HepG2 (cell line): ENCODE results near the gene FGF1. TPM values are rescaled to one million over a fixed set of nuclear protein-coding genes. Genes with fewer than 3 reads are reported as not detected.

Experiments
- ATAC-seq: fragments of 200-7000 bp; cut with Tn5 transposase; 3 replicates; pipeline ENCODE4 v1.9.1; 2020; ENCODE audit warnings: mild to moderate bottlenecking, moderate library complexity
- BruUV-seq: library from RNA; stranded (reverse); fragments of 400-500 nt; replicated peaks from 2 replicates; lab custom pipeline; 2021; lab: Mats Ljungman, UMichigan
- CTCF ChIA-PET: fragments of 300-600 bp; formaldehyde crosslinking; extraction: SDS; loops from one replicate; lab custom pipeline; 2021; ENCODE audit warnings: low total read pairs, inconsistent platforms, low intra/inter-chr PET ratio; lab: Yijun Ruan, JAX
- POLR2A ChIA-PET: fragments of 350-600 bp; sonication (Branson Sonifier 250); formaldehyde crosslinking; loops from one replicate; lab custom pipeline; 2020; ENCODE audit warnings: antibody characterized with exemption, inconsistent platforms; lab: Yijun Ruan, JAX
- DNase-seq: peaks from one replicate; pipeline ENCODE4 v3.0.0-alpha.2; 2015; ENCODE audit warnings: low spot score
- FAIRE-seq: peaks from 3 replicates; lab custom pipeline; 2011; peaks lifted over from hg19 to GRCh38; lab: Jason Lieb, UNC
- H2AFZ ChIP-seq: one replicate; pipeline ENCODE4 v1.6.1; 2011; ENCODE audit warnings: low read length, inconsistent platforms
- H3K27ac ChIP-seq: fragments of 300-600 bp; 3 replicates; pipeline ENCODE4 v1.8.0; 2011; ENCODE audit warnings: mixed run types, mild to moderate bottlenecking, mixed read lengths, low read length, inconsistent platforms; ENCODE audit not compliant: insufficient read depth; ENCODE audit errors: extremely low read length
- H3K27me3 ChIP-seq, 2 experiments: fragments of 200-600 bp in 1 of 2; 2 replicates in 1 of 2; 3 replicates in 1 of 2; pipeline versions ENCODE4 v1.6.0 to v1.8.0; 2011; ENCODE audit warnings: low read length in 2 of 2, mild to moderate bottlenecking in 2 of 2, moderate library complexity in 2 of 2, inconsistent platforms in 1 of 2; ENCODE audit not compliant: insufficient read depth in 2 of 2, control insufficient read depth in 1 of 2
- H3K36me3 ChIP-seq, 2 experiments: fragments of 200-600 bp in 1 of 2; replicated peaks in 1 of 2; 2 replicates in 1 of 2; 3 replicates in 1 of 2; pipeline versions ENCODE4 v1.5.1 to v1.8.0; 2011; ENCODE audit warnings: low read length in 2 of 2, inconsistent platforms in 1 of 2; ENCODE audit not compliant: insufficient read depth in 2 of 2, control insufficient read depth in 1 of 2
- H3K4me1 ChIP-seq: 2 replicates; pipeline ENCODE4 v1.5.1; 2012; ENCODE audit warnings: low read length, inconsistent platforms; ENCODE audit not compliant: insufficient read depth
- H3K4me2 ChIP-seq: 2 replicates; pipeline ENCODE4 v1.6.0; 2011; ENCODE audit warnings: low read depth, low read length, inconsistent platforms
- H3K4me3 ChIP-seq, 3 experiments: fragments of 200-600 bp in 1 of 3; sonication (generic), shearing (Covaris generic) in 1 of 3; replicated peaks in 1 of 3; 2 replicates each; pipeline ENCODE4 v1.5.1; 2011 to 2016; ENCODE audit warnings: low read length in 3 of 3, inconsistent platforms in 2 of 3, low read depth in 2 of 3, mild to moderate bottlenecking in 2 of 3, control low read depth in 1 of 3, mixed read lengths in 1 of 3; ENCODE audit not compliant: insufficient read depth in 1 of 3
- H3K79me2 ChIP-seq: one replicate; pipeline ENCODE4 v1.6.1; 2011; ENCODE audit warnings: low read length, inconsistent platforms; ENCODE audit not compliant: insufficient read depth
- H3K9ac ChIP-seq: 2 replicates; pipeline ENCODE4 v1.6.0; 2011; ENCODE audit warnings: mild to moderate bottlenecking, low read depth, low read length, inconsistent platforms; ENCODE audit not compliant: insufficient read depth
- H3K9me3 ChIP-seq: 2 replicates; pipeline ENCODE4 v1.5.1; 2012; ENCODE audit warnings: mild to moderate bottlenecking, low read length
- H4K20me1 ChIP-seq: 2 replicates; pipeline ENCODE4 v1.6.0; 2011; ENCODE audit warnings: inconsistent platforms, mild to moderate bottlenecking, low read length, moderate library complexity; ENCODE audit not compliant: insufficient read depth
- CEBPB ChIP-seq: IDR thresholded peaks from 2 replicates; pipeline ENCODE4 v1.6.1; 2011; ENCODE audit warnings: low read depth, low read length, improper control_type of control experiment, borderline replicate concordance
- KLF15 ChIP-seq: sonication (generic); formaldehyde crosslinking; IDR thresholded peaks from 2 replicates; pipeline ENCODE4 v1.8.1; 2023; ENCODE audit warnings: borderline replicate concordance, mild to moderate bottlenecking, inconsistent platforms, missing genetic modification reagents, mixed read lengths
- REXO4 ChIP-seq: sonication (generic); formaldehyde crosslinking; IDR thresholded peaks from 2 replicates; pipeline ENCODE4 v1.8.0; 2022; ENCODE audit warnings: missing genetic modification reagents, mild to moderate bottlenecking, borderline replicate concordance
- SUZ12 ChIP-seq: fragments of 150-350 bp; IDR thresholded peaks from 2 replicates; pipeline ENCODE4 v1.6.1; 2014; ENCODE audit warnings: low read depth, low read length
- ZFP82 ChIP-seq: sonication (generic); formaldehyde crosslinking; IDR thresholded peaks from 2 replicates; pipeline ENCODE4 v1.5.1; 2020; ENCODE audit warnings: mild to moderate bottlenecking, missing genetic modification reagents, borderline replicate concordance
- ZNF430 ChIP-seq: sonication (generic); formaldehyde crosslinking; IDR thresholded peaks from 2 replicates; pipeline ENCODE4 v1.9.0; 2021; ENCODE audit warnings: mild to moderate bottlenecking, missing genetic modification reagents
- WGBS: methylation state at CpG from one replicate; pipeline ENCODE4 v1.1.6; 2017; ENCODE audit warnings: low lambda C conversion rate; 5-methylcytosine and 5-hydroxymethylcytosine counted together
- in situ Hi-C: cut with HindIII; loops from 2 replicates; pipeline ENCODE4 v1.10.0; 2017; ENCODE audit warnings: low pct_unique_long_range_greater_than_20kb; ENCODE audit not compliant: extremely low pct_ligation_motif_present
- intact Hi-C: fragments of 100-400 bp; cut with micrococcal nuclease; formaldehyde crosslinking; loops from one replicate; pipeline ENCODE4 v1.10.0; 2022; ENCODE audit not compliant: unreplicated experiment
- polyA plus RNA-seq, 8 experiments: library from polyadenylated mRNA; depleted of rRNA in 3 of 8; stranded (reverse) in 7 of 8; unstranded in 1 of 8; fragments of >200 nt; fragmentation: Illumina TruSeq in 4 of 8; extraction: Trizol in 4 of 8; gene quantifications; 2 replicates each; pipeline versions ENCODE4 v1.2.1 to v1.2.3, GENCODE V29; 2011 to 2016; ENCODE audit warnings: low read depth in 4 of 8, missing spikeins in 1 of 8, mixed read lengths in 1 of 8; ENCODE audit not compliant: insufficient read depth in 1 of 8
- total RNA-seq, 5 experiments: library from RNA; depleted of rRNA; stranded (reverse); fragments of >200 nt; fragmentation: Illumina TruSeq; extraction: Trizol; gene quantifications; 2 replicates each; pipeline ENCODE4 v1.2.3, GENCODE V29; 2016; ENCODE audit warnings: low read depth in 1 of 5
- TF ChIP-seq, protein P1 (sequence below): sonication (generic); formaldehyde crosslinking; IDR thresholded peaks from 2 replicates; pipeline ENCODE4 v1.9.0; 2021; ENCODE audit warnings: missing genetic modification reagents, mild to moderate bottlenecking, borderline replicate concordance
- TF ChIP-seq, protein P2 (sequence below): sonication (generic); formaldehyde crosslinking; IDR thresholded peaks from 2 replicates; pipeline ENCODE4 v1.4.0; 2020; ENCODE audit warnings: mild to moderate bottlenecking, missing genetic modification reagents
- TF ChIP-seq, protein P3 (sequence below): sonication (generic); formaldehyde crosslinking; conservative IDR thresholded peaks from 2 replicates; pipeline ENCODE4 v1.4.0; 2020; ENCODE audit warnings: mild to moderate bottlenecking, missing genetic modification reagents, moderate library complexity

Gene FGF1
- total and polyA plus RNA-seq, 2 of the 13 experiments (the other 11 are each of a cell fraction or from before 2014, with no cell fraction given), result not detected

DNA sequence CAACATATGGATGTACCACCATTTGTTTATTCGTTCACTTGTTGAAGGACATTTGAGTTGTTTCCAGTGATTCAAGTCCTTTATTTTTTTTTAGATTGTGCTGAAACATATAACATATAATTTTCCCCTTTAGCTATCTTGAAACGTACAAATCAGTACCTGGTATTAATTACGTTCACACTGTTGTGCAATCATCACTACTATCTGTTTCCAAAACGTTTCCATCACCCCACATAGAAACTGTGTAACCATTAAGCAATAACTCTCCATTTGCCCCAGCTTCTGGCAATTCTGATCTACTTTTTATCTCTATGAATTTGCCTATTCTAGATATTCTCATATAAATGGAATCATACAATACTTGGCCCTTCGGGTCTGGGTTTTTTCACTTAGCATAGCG is 116.0 kb downstream of the FGF1 start:
- ATAC-seq (no peak), DNase-seq (no peak)
- Histone ChIP-seq H3K9ac (no peak overlapping the region), H4K20me1 (no peaks in the 10 kb centered on the region), H2AFZ (no peak overlapping the region), H3K36me3 (no peaks in the 10 kb centered on the region), H3K27ac (no peak overlapping the region)
- POLR2A ChIA-PET, result no interaction called here
- TF ChIP-seq CEBPB (peak; percentile 55; the same call in 1 of the 2 replicates), KLF15 (CRISPR knock-in tag) (no peak)
- TF ChIP-seq, all 625 proteins: peak for 1
- BruUV-seq, result no TSS peak
- Histone ChIP-seq H3K79me2 (no peaks in the 10 kb centered on the region), H3K4me1 (peaks cover 7% of the 10 kb centered on the region; the same call in 1 of the 2 replicates), H3K27me3 (no peaks in the 10 kb centered on the region), H3K4me3 (no peak overlapping the region), H3K4me2 (no peak overlapping the region), H3K9me3 (no peaks in the 10 kb centered on the region)
- no peak for FAIRE-seq
- CTCF ChIA-PET, result no interaction called here
- 69% methylated on average over 6 of the region's 6 CpGs for WGBS
- intact Hi-C loops, result no loop called here
- in situ Hi-C loops, result loop anchor here (25.0 kb wide), 1 partner anchor 583 kb away; no protein-coding TSS in a partner anchor

DNA sequence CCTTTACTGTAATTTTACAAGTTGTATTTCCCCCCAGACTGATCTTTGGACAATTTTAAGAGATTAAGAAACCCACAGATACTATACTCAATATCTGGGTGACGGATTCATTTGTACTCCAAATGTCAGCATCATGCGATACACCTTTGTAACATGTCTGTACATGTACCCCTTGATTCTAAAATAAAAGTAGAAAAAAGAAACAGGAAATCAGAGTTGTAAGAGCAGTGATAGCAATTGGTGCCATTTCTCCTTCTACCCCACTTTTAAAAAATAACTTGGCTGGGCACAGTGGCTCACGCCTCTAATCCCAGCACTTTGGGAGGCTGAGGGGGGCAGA is 116.9 kb downstream of the FGF1 start:
- ATAC-seq (no peak), FAIRE-seq (no peak), DNase-seq (no peak)
- Histone ChIP-seq H3K4me1 (peaks cover 7% of the 10 kb centered on the region; the same call in 1 of the 2 replicates), H3K79me2 (no peaks in the 10 kb centered on the region), H3K9ac (no peak overlapping the region), H2AFZ (no peak overlapping the region), H3K36me3 (no peaks in the 10 kb centered on the region), H3K27ac (no peak overlapping the region), H4K20me1 (no peaks in the 10 kb centered on the region), H3K4me2 (no peak overlapping the region), H3K9me3 (no peaks in the 10 kb centered on the region), H3K4me3 (no peak overlapping the region), H3K27me3 (no peaks in the 10 kb centered on the region)
- POLR2A ChIA-PET, result no interaction called here
- 84% methylated on average over 3 of the region's 3 CpGs for WGBS
- no TSS peak for BruUV-seq
- intact Hi-C loops, result no loop called here
- in situ Hi-C loops, result loop anchor here (25.0 kb wide), 1 partner anchor 582 kb away; no protein-coding TSS in a partner anchor
- CTCF ChIA-PET, result no interaction called here
- TF ChIP-seq, protein P1, sequence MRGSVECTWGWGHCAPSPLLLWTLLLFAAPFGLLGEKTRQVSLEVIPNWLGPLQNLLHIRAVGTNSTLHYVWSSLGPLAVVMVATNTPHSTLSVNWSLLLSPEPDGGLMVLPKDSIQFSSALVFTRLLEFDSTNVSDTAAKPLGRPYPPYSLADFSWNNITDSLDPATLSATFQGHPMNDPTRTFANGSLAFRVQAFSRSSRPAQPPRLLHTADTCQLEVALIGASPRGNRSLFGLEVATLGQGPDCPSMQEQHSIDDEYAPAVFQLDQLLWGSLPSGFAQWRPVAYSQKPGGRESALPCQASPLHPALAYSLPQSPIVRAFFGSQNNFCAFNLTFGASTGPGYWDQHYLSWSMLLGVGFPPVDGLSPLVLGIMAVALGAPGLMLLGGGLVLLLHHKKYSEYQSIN (CRISPR knock-in tag), result no peak
- TF ChIP-seq, protein P2, sequence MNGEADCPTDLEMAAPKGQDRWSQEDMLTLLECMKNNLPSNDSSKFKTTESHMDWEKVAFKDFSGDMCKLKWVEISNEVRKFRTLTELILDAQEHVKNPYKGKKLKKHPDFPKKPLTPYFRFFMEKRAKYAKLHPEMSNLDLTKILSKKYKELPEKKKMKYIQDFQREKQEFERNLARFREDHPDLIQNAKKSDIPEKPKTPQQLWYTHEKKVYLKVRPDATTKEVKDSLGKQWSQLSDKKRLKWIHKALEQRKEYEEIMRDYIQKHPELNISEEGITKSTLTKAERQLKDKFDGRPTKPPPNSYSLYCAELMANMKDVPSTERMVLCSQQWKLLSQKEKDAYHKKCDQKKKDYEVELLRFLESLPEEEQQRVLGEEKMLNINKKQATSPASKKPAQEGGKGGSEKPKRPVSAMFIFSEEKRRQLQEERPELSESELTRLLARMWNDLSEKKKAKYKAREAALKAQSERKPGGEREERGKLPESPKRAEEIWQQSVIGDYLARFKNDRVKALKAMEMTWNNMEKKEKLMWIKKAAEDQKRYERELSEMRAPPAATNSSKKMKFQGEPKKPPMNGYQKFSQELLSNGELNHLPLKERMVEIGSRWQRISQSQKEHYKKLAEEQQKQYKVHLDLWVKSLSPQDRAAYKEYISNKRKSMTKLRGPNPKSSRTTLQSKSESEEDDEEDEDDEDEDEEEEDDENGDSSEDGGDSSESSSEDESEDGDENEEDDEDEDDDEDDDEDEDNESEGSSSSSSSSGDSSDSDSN (CRISPR knock-in tag), result no peak
- TF ChIP-seq REXO4, result no peak
- no peak for TF ChIP-seq SUZ12
- TF ChIP-seq, protein P3, sequence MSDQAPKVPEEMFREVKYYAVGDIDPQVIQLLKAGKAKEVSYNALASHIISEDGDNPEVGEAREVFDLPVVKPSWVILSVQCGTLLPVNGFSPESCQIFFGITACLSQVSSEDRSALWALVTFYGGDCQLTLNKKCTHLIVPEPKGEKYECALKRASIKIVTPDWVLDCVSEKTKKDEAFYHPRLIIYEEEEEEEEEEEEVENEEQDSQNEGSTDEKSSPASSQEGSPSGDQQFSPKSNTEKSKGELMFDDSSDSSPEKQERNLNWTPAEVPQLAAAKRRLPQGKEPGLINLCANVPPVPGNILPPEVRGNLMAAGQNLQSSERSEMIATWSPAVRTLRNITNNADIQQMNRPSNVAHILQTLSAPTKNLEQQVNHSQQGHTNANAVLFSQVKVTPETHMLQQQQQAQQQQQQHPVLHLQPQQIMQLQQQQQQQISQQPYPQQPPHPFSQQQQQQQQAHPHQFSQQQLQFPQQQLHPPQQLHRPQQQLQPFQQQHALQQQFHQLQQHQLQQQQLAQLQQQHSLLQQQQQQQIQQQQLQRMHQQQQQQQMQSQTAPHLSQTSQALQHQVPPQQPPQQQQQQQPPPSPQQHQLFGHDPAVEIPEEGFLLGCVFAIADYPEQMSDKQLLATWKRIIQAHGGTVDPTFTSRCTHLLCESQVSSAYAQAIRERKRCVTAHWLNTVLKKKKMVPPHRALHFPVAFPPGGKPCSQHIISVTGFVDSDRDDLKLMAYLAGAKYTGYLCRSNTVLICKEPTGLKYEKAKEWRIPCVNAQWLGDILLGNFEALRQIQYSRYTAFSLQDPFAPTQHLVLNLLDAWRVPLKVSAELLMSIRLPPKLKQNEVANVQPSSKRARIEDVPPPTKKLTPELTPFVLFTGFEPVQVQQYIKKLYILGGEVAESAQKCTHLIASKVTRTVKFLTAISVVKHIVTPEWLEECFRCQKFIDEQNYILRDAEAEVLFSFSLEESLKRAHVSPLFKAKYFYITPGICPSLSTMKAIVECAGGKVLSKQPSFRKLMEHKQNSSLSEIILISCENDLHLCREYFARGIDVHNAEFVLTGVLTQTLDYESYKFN, result no peak
- TF ChIP-seq ZFP82 (CRISPR knock-in tag), result no peak
- TF ChIP-seq ZNF430 (CRISPR knock-in tag), result no peak
